Choroid plexus epithelial cell (primary cell): ENCODE data around the gene GTF2F2.

Source experiments
- DNase-seq: peaks from one replicate; pipeline ENCODE4 v3.0.0-alpha.2; 2010; ENCODE audit warnings: low read depth
- H3K4me3 ChIP-seq: 2 replicates; pipeline ENCODE4 v1.5.1; 2011; ENCODE audit warnings: low read depth, mild to moderate bottlenecking, control low read depth, low read length, moderate library complexity
- CTCF ChIP-seq: conservative IDR thresholded peaks from 2 replicates; pipeline ENCODE4 v1.5.1; 2011; ENCODE audit warnings: low read depth, mild to moderate bottlenecking, control low read depth, inconsistent platforms, low read length, moderate library complexity

GTF2F2 gene

GRCh38 chr13:45119991-45120864 lies at the start of gene GTF2F2:
Gene GTF2F2, plus strand, starts transcription at chr13:45120510. Its CDS starts 146 bp downstream, at chr13:45120656.
- H3K4me3 ChIP-seq: peak within 1 kb of the TSS; percentile 91
- TF ChIP-seq CTCF: no peak
- DNase-seq: peak; percentile 92

DNA sequence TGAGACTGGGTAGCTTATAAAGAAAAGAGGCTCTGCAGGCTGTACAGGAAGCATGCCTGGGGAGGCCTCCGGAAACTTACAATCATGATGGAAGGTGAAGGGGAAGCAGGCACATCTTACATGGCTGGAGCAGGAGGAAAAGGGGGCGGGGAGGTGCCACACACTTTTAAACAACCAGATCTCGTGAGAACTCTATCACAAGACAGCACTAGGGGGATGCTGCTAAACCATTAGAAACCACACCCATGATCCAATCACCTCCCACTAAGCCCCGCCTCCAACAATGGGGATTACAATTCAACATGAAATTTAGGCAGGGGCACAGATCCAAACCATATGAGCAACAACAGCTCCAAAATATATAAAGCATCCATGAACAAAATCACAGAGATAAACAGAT lies 46.5 kb upstream of the GTF2F2 start:
- TF ChIP-seq CTCF: no peak
- no peak overlapping the region for H3K4me3 ChIP-seq
- DNase-seq: no peak

DNA sequence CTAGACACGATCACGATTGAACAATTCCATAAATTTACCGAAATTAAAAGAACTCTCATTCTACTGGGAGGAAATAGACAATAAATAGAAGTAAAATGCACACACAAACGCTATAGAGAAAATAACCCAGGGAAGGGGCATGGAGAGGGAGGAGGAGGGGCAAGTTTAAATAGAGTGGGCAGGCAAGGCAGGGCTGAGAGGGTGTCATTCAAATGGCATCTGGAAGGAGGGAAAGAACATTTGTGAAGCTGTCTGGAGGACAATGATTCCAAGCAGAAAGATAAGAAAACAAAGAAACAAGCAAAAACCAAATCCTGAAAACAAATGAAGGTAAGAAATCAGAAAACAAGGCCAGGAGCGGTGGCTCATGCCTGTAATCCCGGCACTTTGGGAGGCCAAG lies 45.6 kb upstream of the GTF2F2 start:
- DNase-seq: no peak
- H3K4me3 ChIP-seq: no peak overlapping the region
- TF ChIP-seq CTCF: no peak

DNA sequence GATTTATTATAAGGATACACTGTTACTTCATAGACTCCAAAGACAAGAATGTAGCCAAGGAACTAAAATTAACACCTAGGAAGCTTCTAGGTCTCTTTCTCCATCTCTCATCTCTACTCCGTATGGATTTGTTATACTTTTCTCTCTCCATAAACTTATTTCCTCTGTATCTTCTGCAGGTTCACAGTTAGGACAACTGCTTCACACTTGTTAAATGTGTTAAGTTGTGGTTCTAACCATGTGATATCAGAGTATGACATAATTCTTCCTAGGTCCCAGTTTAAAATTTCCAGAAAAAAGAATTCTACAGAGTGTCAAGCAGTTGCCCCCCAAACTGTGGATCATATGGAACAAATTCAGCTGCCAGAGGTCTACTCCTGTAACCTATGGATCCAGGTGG lies 42.3 kb upstream of the GTF2F2 start:
- no peak overlapping the region for H3K4me3 ChIP-seq
- no peak for DNase-seq
- TF ChIP-seq CTCF: no peak

- H3K4me3 ChIP-seq: no peak overlapping the region
- no peak for TF ChIP-seq CTCF
- peak; percentile 13 for DNase-seq
Measured at GRCh38 chr13:45082964-45083363, 37.3 kb upstream of the GTF2F2 start.

- no peak overlapping the region for H3K4me3 ChIP-seq
- no peak for DNase-seq
- TF ChIP-seq CTCF: no peak
Measured at GRCh38 chr13:45084515-45084914, 35.8 kb upstream of the GTF2F2 start.

GRCh38 chr13:45086484-45086883 lies 33.8 kb upstream of the GTF2F2 start:
- peak; percentile 27 for DNase-seq
- no peak for TF ChIP-seq CTCF
- H3K4me3 ChIP-seq: no peak overlapping the region
